Measurements from ENCODE around the gene TOMM22.

TOMM22 gene

DNA sequence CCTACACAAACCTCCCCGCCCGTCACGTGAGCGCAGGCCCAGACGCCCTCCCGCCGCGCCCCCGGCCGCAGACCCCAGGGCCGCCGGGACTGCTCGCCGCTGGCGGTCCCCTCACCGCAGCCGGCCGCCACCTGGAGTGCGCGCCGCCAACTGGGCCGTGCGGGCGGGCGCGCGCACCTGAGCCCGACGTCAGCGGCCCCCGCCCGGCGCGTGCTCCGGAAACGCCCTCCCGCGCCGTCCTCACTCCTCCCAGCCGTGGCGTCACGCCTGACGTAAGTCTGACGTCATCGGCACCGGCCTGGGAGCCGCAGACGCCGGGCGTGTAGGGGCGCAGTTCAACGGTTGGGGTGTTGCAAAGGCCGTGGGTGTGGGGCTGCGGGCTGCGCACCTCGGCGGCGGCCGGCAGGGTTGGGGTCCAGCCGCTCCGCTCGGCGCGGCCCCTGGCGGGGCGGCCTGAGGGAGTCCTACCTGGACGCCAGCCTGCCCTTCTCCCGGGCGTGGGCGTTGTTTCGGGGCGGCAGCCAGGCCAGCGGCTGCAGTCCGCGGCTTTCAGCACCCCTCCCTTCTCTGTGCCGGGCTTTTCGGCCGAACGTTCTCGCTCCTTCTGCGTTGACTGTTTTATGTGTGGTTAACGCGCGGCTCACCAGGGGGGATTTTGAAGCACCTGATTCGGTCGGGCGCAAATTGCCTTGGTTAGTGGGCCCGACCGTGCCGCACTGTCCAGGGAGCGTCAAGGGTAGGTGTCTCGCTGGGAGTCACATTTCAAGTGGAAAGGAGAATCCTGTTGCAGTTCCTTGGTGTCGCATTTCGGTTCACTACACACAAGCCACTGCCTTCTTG, 19.3 kb downstream of the TOMM22 start, which contains the start of gene JOSD1:
TSS of gene JOSD1 (minus strand) at position 155 of the 840 bp plus-strand sequence. CDS start 956 bp downstream, outside the sequence.
- TF ChIP-seq, protein P1, sequence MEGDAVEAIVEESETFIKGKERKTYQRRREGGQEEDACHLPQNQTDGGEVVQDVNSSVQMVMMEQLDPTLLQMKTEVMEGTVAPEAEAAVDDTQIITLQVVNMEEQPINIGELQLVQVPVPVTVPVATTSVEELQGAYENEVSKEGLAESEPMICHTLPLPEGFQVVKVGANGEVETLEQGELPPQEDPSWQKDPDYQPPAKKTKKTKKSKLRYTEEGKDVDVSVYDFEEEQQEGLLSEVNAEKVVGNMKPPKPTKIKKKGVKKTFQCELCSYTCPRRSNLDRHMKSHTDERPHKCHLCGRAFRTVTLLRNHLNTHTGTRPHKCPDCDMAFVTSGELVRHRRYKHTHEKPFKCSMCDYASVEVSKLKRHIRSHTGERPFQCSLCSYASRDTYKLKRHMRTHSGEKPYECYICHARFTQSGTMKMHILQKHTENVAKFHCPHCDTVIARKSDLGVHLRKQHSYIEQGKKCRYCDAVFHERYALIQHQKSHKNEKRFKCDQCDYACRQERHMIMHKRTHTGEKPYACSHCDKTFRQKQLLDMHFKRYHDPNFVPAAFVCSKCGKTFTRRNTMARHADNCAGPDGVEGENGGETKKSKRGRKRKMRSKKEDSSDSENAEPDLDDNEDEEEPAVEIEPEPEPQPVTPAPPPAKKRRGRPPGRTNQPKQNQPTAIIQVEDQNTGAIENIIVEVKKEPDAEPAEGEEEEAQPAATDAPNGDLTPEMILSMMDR (conservative IDR thresholded peaks at IDR 0.05), result no peak
- peak; percentile 77 for TF ChIP-seq ZFX (IDR thresholded peaks at IDR 0.05)
- peak within 1 kb of the TSS; percentile 93 for H3K27ac ChIP-seq

DNA sequence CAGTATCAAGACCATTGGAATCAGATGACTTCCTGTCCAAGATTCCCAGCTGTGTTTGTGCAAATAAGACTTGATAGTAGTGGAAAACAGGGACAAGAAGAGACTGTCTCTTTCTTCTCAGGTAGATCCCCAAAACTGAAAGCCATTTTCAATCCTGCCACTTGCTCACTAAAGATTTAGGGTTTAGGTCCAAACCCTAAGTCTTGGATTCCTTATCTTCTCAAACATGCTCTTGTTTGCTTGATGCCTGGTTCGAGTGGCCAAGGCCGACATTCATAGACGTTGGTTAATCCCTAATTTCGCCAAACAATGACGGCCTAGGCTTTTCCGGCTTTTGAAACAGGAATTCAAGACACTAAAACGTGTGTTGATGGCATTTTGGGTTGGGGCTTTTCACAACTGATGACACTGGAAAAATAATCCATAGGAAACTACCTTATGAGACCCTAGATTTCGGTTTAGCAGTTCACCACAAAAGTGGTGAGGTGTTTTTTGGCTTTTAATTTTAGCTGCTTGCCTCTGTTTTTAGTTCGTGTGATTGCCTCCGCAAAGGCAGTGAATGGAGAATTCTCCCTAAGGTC, 23.0 kb downstream of the TOMM22 start:
- TF ChIP-seq, protein P1 (conservative IDR thresholded peaks at IDR 0.05), result no peak
- no peak for TF ChIP-seq ZFX (IDR thresholded peaks at IDR 0.05)
- peak overlapping the region; percentile 56 for H3K27ac ChIP-seq

DNA sequence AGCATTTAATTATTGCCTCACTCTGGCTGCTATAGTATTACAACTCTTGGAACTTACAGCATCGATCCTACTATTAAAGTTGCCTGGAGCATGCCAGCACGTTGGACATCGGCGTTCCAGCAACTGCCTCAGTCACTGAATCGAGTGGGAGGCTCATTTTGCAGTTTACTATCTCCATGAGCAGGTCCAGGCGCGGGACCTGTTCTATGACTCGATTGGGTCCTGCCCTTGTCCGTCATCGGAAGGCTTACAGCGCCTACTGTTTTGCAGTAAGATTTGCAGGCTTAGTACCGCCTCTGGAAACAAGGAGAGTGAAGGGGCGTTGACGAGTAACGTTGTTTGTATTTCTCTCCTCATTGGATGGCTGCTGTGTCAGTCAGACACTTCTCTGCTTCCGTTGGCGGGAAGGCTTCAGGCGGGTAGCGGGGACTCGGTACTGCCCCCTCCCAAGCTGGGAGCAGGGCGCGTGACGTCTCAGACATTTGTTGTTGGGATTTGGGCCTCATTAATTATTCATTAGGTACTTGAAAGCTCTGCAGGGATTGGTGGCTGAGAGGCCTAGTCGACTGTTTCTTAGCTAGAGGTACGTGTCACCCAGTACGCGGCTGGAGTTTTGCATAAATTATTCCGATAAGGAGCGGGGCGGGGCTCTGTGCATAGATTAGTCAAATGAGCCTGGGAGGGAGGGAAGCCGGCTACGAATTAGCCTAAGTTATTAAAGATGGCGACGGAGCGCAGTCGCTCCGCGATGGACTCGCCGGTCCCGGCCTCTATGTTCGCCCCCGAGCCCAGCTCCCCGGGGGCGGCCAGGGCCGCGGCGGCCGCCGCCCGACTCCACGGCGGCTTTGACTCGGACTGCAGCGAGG, 23.7 kb downstream of the TOMM22 start, which contains the start of gene GTPBP1:
TSS of gene GTPBP1 (plus strand) at position 710 of the 866 bp plus-strand sequence. CDS start at position 722, 12 bp downstream.
- H3K27ac ChIP-seq, result peak within 1 kb of the TSS; percentile 92
- no peak for TF ChIP-seq ZFX (IDR thresholded peaks at IDR 0.05)
- TF ChIP-seq, protein P1 (conservative IDR thresholded peaks at IDR 0.05), result no peak

DNA sequence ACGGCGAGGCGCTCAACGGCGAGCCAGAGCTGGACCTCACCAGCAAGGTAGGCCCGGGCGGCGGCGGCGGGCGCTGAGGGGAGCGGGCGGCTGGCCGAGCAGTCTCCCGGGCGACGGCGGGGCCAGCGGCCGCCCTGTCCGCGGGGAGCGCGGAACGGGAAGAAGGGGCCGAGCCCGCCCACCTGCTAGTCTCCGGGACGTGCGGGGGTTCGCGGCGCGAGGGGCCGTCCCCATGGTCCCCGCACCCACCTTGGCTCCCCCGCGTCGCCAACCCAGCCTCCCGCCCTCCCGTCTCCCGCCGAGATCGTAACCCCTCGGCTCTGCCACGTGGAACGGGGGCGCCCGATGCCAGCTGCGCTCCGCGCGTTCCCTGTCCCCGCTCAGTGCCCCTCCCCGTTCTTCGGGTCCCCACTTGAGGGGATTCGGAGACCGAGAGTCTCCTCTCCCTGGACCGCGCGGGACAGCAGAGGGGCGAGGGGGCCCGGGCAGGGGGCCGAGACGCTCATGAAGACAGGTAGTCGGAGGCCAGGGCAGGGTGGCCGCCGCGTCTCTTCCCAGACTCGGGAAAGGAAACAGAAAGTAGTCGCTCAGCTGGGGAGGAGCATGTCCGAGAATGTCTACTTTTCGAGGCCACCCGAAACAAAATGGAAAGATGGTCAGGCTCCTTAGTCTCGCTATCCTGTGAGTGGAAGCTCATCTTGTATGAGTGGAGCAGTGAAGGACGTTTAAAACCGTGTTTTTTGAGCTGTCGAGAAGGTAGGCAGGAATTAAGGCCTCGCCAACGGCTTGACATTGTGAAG, 24.5 kb downstream of the TOMM22 start:
- peak; percentile 93 for TF ChIP-seq ZFX (IDR thresholded peaks at IDR 0.05)
- TF ChIP-seq, protein P1 (conservative IDR thresholded peaks at IDR 0.05), result no peak

DNA sequence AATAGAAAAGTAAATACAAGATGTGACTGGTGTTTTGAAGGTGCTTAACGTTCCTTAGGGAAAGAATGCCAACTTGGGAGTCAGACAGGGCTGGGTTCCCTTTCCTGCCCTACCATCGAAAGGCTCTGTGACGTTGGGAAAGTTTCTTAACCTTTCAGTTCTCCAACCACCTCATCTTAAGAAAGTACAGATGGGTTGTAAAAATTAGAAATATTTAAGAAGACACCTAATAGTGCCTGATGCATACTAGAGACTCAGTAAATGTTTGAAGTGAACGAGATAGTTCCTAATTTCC, 25.1 kb downstream of the TOMM22 start:
- H3K27ac ChIP-seq, result peak overlapping the region; percentile 92

More for the DNA sequence above, 24.5 kb downstream of the TOMM22 start:
- H3K27ac ChIP-seq, result peak overlapping the region; percentile 92

DNA sequence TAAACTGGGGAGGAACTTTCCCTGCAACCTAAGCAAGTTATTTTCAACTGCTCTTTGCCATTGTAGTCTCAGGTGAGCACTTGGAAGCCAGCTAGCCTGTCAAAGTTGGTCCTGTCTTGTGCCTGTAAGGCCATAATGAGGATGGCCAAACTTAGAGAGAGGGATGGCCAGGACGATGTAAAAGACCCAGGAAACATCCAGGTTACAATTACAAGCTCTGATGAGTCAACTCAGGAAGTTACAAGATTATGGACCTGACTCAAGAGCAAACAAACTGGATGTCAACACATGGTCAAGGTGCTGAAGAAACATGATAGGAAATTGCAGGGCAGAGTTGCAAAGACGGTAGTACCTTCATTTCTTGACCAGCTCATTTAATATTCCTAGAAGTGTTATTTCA, 25.6 kb downstream of the TOMM22 start:
- TF ChIP-seq ZFX (IDR thresholded peaks at IDR 0.05), result no peak
- TF ChIP-seq, protein P1 (conservative IDR thresholded peaks at IDR 0.05), result no peak
- H3K27ac ChIP-seq, result peak overlapping the region; percentile 92; the same call in 1 of the 2 replicates

More for the DNA sequence above, 25.1 kb downstream of the TOMM22 start:
- TF ChIP-seq ZFX (IDR thresholded peaks at IDR 0.05), result no peak
- TF ChIP-seq, protein P1 (conservative IDR thresholded peaks at IDR 0.05), result no peak

Measured in C4-2B (cell line).